Fibroblast of skin of back (primary cell): ENCODE data around the gene EZH1.
A peak's percentile ranks its signal among the peaks of the same experiment; 100 is the strongest.

Experiments used
- DNase-seq: peaks from one replicate; pipeline ENCODE4 v3.0.0-alpha.2; 2013

The EZH1 gene

GRCh38 chr17:42681976-42682721 lies 62.7 kb downstream of the EZH1 start, which contains the start of gene CNTNAP1:
Gene CNTNAP1, plus strand, starts transcription at chr17:42682531. Its CDS starts 299 bp downstream, at chr17:42682830.
- peak; percentile 81 for DNase-seq

GRCh38 chr17:42680331-42680808 lies 64.5 kb downstream of the EZH1 start:
- DNase-seq: no peak

DNA sequence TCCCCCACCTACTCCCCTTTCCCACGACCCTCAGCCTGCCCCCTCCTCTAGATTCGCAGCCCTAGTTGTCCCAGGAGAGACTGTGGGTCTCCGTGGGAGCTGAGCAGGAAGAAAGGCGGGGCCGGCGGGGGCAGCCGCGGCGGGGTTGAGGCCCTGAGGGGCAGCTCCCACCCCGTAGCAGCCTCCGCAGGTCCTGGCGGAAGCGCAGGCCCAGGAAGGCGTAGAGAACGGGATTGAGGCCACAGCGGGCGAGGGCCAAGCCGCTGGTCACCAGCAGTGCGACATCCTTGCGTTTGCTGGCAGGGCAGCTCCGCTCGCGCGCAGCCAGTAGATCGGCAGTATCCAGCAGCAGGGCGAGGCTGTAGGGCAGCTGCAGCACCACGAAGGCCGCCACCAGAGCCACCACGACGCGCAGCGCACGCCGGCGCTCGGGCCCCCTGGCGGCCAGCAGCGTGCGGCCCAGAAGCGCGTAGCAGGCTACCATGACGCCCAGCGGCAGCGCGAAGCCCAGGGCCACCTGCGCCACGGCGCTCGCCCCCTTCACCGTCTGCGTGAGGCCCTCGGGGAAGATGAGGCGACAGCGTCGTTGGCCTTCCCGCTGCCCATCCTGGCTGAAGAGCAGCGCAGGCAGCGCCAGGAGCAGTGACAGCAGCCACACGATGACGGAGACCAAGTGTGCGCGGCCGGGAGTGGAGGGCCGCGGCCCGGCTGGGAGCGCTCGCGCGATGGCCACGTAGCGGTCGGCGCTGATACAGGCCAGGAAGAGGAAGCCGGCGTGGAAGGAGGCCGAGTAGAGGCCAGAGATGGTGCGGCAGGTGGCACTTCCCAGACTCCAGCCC lies 65.1 kb downstream of the EZH1 start:
- DNase-seq: peak; percentile 81

GRCh38 chr17:42678951-42679491 lies 65.8 kb downstream of the EZH1 start:
- peak; percentile 49 for DNase-seq

GRCh38 chr17:42677921-42678781 lies 66.7 kb downstream of the EZH1 start:
- peak; percentile 93 for DNase-seq

DNA sequence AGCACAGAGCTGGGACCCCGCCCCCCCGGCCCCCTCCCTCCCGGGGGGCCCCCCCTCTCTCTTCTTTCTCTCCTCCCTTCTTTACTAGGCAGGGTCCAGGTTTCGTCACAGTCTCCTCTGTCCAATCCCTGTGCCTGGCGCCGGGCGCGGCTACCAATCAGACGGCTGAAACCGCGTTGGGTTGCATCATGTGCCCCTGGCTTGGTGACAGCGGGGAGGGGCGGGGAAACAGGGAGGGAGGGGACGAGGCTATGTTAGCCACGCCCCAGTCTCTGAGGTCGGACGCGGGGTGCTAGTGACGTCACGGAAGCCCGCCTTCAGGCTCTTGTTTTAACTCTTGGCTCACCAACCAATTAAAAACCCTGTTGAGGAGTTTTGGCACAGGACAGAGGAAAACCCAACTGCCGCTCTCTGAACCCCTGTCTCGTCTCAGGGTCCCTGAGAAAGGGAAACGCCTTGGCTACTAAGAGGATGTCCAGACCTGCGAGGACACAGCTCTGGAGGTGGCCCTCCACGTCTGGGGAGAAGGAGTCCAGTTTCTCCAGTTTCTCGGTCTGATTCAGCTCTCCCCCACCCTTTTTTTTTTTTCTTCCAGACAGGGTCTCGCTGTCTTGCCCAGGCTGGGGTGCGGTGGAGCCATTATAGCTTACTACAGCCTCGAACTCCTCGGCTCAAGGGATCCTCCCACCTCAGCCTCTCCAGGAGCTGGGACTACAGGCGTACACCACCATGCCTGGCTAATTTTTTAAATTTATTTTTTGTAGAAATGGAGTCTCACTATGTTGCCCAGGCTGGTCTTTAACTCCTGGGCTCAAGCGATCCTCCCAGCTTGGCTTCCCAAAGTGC lies 67.6 kb downstream of the EZH1 start:
- DNase-seq: peak; percentile 99

- DNase-seq: peak; percentile 35
Observed at GRCh38 chr17:42676424-42677011, 68.3 kb downstream of the EZH1 start, which contains the start of gene PLEKHH3. Gene PLEKHH3, minus strand, starts transcription at chr17:42676994. Its CDS starts 431 bp downstream, at chr17:42676563.

DNA sequence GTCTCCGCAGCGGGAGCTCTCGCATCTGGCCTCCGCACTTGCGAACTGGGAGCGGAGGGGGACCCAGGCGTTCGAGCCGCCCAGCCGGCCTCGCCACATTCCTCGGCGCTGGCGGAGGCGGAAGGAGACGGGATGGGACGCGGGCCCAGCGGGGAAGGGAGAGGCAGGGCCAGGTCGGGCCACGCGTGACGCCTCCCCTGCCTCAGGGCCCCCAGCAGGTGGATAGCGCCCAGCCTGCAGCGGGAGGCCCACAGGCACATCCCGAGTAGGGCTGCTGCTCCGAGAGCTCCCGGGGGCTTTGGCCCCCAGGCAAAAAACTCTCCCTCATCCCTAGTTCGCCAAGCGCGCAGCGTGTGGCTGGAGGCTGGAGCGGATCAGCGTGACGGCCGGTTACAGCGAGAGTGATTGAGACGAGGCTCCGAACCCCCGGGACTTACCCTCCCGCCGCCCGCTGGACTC lies 68.8 kb downstream of the EZH1 start:
- DNase-seq: peak; percentile 48

GRCh38 chr17:42675348-42675964 lies 69.4 kb downstream of the EZH1 start:
- DNase-seq: no peak

GRCh38 chr17:42674755-42675347 lies 70.0 kb downstream of the EZH1 start:
- no peak for DNase-seq

- DNase-seq: peak; percentile 49
Observed at GRCh38 chr17:42673885-42674754, 70.7 kb downstream of the EZH1 start.

GRCh38 chr17:42673266-42673884 lies 71.5 kb downstream of the EZH1 start:
- no peak for DNase-seq

DNA sequence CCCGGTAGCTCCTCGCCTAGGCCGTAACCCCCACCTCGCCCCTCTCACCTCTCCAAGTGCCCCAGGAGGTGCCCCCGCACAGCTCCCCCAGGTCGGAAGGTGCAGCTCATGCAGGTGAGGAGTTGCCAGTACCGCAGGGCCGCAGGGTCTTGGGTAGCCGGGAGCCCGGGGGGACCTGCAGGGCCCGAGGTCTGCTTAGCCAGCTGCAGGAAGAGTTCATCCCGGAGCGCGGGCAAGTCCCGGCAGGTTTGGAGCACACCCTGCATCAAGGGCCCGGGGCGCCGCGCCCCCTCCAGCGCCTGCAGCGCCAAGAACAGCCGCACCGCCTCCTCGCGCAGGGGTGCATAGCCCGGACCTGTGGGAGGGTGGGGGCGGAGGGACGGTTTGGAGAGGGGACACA lies 72.8 kb downstream of the EZH1 start:
- DNase-seq: no peak

GRCh38 chr17:42670789-42671657 lies 73.8 kb downstream of the EZH1 start:
- no peak for DNase-seq

- no peak for DNase-seq
Observed at GRCh38 chr17:42669977-42670788, 74.7 kb downstream of the EZH1 start.

GRCh38 chr17:42669705-42669976 lies 75.2 kb downstream of the EZH1 start:
- DNase-seq: no peak
